Panc1 (cell line): ENCODE measurements around the gene CCDC182. TPM values are rescaled to one million over a fixed set of nuclear protein-coding genes. Genes with fewer than 3 reads are reported as not detected.

ENCODE experiments used
- ATAC-seq: fragments of 200-7000 bp; cut with Tn5 transposase; 2 replicates; pipeline ENCODE4 v1.9.1; 2020; ENCODE audit warnings: mild to moderate bottlenecking, moderate library complexity
- BruUV-seq: library from RNA; stranded (reverse); fragments of 400-500 nt; replicated peaks from 2 replicates; lab custom pipeline; 2021; lab: Mats Ljungman, UMichigan
- CTCF ChIA-PET: fragments of 300-600 bp; sonication (Branson Sonifier 250); formaldehyde crosslinking; loops from one replicate; lab custom pipeline; 2022; ENCODE audit warnings: antibody characterized with exemption; lab: Charles Lee
- POLR2A ChIA-PET: fragments of 300-600 bp; sonication (Branson Sonifier 250); formaldehyde crosslinking; loops from one replicate; lab custom pipeline; 2022; ENCODE audit warnings: antibody characterized with exemption; lab: Charles Lee
- DNase-seq: peaks from one replicate; pipeline ENCODE4 v3.0.0-alpha.2; 2010; ENCODE audit warnings: low read depth, low spot score
- H3K27ac ChIP-seq: 2 replicates; pipeline ENCODE4 v1.5.1; 2011; ENCODE audit warnings: mild to moderate bottlenecking, low read length, inconsistent platforms
- H3K27me3 ChIP-seq: fragments of 200-500 bp; sonication (Bioruptor generic); 2 replicates; pipeline ENCODE4 v1.6.0; 2014; ENCODE audit warnings: low read length, inconsistent platforms; ENCODE audit not compliant: control insufficient read depth, insufficient read depth
- H3K36me3 ChIP-seq: fragments of 200-500 bp; sonication (Bioruptor generic); 2 replicates; pipeline ENCODE4 v1.5.1; 2014; ENCODE audit warnings: inconsistent platforms, mild to moderate bottlenecking, low read length, moderate library complexity; ENCODE audit not compliant: control insufficient read depth, insufficient read depth
- H3K4me1 ChIP-seq: 2 replicates; pipeline ENCODE4 v1.5.1; 2011; ENCODE audit warnings: inconsistent platforms, mild to moderate bottlenecking, low read length, moderate library complexity; ENCODE audit not compliant: control insufficient read depth, insufficient read depth
- H3K4me3 ChIP-seq, 2 experiments: 2 replicates each; pipeline ENCODE4 v1.5.1; 2011 to 2012; ENCODE audit warnings: low read depth in 2 of 2, low read length in 2 of 2, mild to moderate bottlenecking in 2 of 2, inconsistent platforms in 1 of 2, moderate library complexity in 1 of 2
- H3K9me3 ChIP-seq: fragments of 200-500 bp; sonication (Bioruptor generic); 2 replicates; pipeline ENCODE4 v1.5.1; 2014; ENCODE audit warnings: low read depth, mild to moderate bottlenecking, inconsistent platforms, low read length, moderate library complexity; ENCODE audit not compliant: control insufficient read depth, insufficient read depth
- POLR2AphosphoS5 ChIP-seq: IDR thresholded peaks from 2 replicates; pipeline ENCODE4 v1.6.1; 2012; ENCODE audit warnings: mild to moderate bottlenecking, low read depth, low read length, moderate library complexity
- SIN3A ChIP-seq: IDR thresholded peaks from 2 replicates; pipeline ENCODE4 v1.6.1; 2012; ENCODE audit warnings: low read depth, mild to moderate bottlenecking, low read length, moderate library complexity, borderline replicate concordance; ENCODE audit not compliant: insufficient read depth
- TCF7L2 ChIP-seq: IDR thresholded peaks from 2 replicates; pipeline ENCODE4 v1.6.1; 2011; ENCODE audit warnings: mild to moderate bottlenecking, low read depth, low read length, inconsistent platforms
- in situ Hi-C: cut with HindIII; loops from 2 replicates; pipeline ENCODE4 v1.10.0; 2016; ENCODE audit warnings: low sequenced_read_pairs, low pct_unique_long_range_greater_than_20kb
- intact Hi-C: fragments of 100-400 bp; cut with micrococcal nuclease; formaldehyde crosslinking; loops from one replicate; pipeline ENCODE4 v1.10.0; 2022; ENCODE audit not compliant: unreplicated experiment
- total RNA-seq: library from RNA; stranded (reverse); gene quantifications from one replicate; pipeline ENCODE4 v1.2.1, GENCODE V29; 2021; ENCODE audit not compliant: unreplicated experiment
- TF ChIP-seq, protein P1 (sequence below), 2 experiments: IDR thresholded peaks; 2 replicates each; pipeline ENCODE4 v1.6.1; 2011 to 2012; ENCODE audit warnings: low read depth in 2 of 2, control low read depth in 1 of 2, low read length in 1 of 2, mild to moderate bottlenecking in 1 of 2, moderate library complexity in 1 of 2; ENCODE audit not compliant: insufficient read depth in 1 of 2
- TF ChIP-seq, protein P2 (sequence below): fragments of 450-650 bp; IDR thresholded peaks from 2 replicates; pipeline ENCODE4 v1.5.1; 2017; ENCODE audit warnings: mild to moderate bottlenecking

The CCDC182 gene
- total RNA-seq, 1 experiment from 2014 or later: not detected

DNA sequence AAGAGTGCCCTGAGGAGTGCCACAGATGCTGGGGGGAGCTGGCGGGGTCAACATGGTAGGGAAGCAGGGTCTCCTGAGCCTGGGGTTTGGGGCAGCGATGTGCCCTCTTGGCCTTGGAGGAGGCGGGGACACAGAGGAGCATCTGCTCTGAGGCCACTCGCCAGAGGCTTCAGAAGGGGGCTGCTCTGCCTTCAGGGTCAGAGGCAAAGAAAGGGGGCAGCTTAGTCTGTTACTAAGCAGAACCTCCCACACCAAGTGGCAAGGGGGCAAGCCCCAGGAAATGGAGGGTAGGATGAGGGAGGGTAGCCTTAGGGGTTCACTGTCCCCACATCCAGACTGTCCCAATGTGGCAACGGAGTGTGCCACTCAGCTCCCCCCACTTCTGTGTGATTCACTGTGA is 18.3 kb downstream of the CCDC182 start:
- BruUV-seq: no TSS peak
- no peak for TF ChIP-seq POLR2AphosphoS5
- TF ChIP-seq, protein P1, sequence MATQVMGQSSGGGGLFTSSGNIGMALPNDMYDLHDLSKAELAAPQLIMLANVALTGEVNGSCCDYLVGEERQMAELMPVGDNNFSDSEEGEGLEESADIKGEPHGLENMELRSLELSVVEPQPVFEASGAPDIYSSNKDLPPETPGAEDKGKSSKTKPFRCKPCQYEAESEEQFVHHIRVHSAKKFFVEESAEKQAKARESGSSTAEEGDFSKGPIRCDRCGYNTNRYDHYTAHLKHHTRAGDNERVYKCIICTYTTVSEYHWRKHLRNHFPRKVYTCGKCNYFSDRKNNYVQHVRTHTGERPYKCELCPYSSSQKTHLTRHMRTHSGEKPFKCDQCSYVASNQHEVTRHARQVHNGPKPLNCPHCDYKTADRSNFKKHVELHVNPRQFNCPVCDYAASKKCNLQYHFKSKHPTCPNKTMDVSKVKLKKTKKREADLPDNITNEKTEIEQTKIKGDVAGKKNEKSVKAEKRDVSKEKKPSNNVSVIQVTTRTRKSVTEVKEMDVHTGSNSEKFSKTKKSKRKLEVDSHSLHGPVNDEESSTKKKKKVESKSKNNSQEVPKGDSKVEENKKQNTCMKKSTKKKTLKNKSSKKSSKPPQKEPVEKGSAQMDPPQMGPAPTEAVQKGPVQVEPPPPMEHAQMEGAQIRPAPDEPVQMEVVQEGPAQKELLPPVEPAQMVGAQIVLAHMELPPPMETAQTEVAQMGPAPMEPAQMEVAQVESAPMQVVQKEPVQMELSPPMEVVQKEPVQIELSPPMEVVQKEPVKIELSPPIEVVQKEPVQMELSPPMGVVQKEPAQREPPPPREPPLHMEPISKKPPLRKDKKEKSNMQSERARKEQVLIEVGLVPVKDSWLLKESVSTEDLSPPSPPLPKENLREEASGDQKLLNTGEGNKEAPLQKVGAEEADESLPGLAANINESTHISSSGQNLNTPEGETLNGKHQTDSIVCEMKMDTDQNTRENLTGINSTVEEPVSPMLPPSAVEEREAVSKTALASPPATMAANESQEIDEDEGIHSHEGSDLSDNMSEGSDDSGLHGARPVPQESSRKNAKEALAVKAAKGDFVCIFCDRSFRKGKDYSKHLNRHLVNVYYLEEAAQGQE (IDR thresholded peaks at IDR 0.05; ENCODE audit: insufficient read depth in 1 of 2, low read depth in 2 of 2, low read length in 1 of 2): no peak
- TF ChIP-seq, protein P2, sequence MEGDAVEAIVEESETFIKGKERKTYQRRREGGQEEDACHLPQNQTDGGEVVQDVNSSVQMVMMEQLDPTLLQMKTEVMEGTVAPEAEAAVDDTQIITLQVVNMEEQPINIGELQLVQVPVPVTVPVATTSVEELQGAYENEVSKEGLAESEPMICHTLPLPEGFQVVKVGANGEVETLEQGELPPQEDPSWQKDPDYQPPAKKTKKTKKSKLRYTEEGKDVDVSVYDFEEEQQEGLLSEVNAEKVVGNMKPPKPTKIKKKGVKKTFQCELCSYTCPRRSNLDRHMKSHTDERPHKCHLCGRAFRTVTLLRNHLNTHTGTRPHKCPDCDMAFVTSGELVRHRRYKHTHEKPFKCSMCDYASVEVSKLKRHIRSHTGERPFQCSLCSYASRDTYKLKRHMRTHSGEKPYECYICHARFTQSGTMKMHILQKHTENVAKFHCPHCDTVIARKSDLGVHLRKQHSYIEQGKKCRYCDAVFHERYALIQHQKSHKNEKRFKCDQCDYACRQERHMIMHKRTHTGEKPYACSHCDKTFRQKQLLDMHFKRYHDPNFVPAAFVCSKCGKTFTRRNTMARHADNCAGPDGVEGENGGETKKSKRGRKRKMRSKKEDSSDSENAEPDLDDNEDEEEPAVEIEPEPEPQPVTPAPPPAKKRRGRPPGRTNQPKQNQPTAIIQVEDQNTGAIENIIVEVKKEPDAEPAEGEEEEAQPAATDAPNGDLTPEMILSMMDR: no peak
- no peak for TF ChIP-seq SIN3A
- no peak for TF ChIP-seq TCF7L2
- Histone ChIP-seq H3K4me3 (no peak overlapping the region), H3K9me3 (no peaks in the 10 kb centered on the region), H3K36me3 (no peaks in the 10 kb centered on the region), H3K27me3 (peaks cover 3% of the 10 kb centered on the region; the same call in 1 of the 2 replicates), H3K27ac (no peak overlapping the region), H3K4me1 (no peaks in the 10 kb centered on the region)
- no peak for ATAC-seq
- ChIA-PET POLR2A (no interaction called here), CTCF (no interaction called here)
- in situ Hi-C loops (no loop called here), intact Hi-C loops (no loop called here)
- DNase-seq: no peak

DNA sequence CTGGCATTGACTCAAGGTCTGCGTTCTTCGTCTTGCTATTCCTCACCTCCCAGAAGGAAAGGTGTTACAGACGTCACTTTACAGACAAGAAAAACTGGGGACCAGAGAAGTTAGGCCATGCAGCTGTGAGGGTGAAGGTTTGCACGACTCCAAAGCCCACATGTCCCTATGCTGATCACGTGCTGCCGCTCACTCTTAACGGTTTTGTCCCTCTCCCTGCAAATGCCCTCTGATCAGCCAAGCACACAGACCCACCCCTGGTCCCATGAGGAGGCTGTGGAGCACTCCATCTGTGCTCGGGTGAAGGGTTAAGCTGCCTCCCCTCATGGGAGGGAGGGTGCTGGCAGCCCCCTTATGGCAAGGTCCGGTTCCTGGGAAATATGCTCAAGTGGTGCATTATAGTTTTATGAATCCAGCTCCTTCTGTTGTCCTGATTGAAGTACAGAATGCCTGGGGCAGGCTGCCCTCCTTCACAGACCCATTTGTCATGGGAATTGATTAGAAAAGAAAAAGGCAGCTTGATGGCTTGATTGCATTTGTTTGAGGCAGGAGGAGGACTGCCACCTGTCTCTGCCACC is 18.8 kb downstream of the CCDC182 start:
- Histone ChIP-seq H3K4me1 (no peaks in the 10 kb centered on the region), H3K27ac (no peak overlapping the region), H3K27me3 (no peaks in the 10 kb centered on the region), H3K4me3 (no peak overlapping the region), H3K36me3 (no peaks in the 10 kb centered on the region), H3K9me3 (no peaks in the 10 kb centered on the region)
- ATAC-seq (no peak), DNase-seq (no peak)
- in situ Hi-C loops (no loop called here), intact Hi-C loops (no loop called here)
- no TSS peak for BruUV-seq
- ChIA-PET CTCF (no interaction called here), POLR2A (no interaction called here)
- TF ChIP-seq, protein P2: no peak
- TF ChIP-seq, protein P1 (IDR thresholded peaks at IDR 0.05; ENCODE audit: insufficient read depth in 1 of 2, low read depth in 2 of 2, low read length in 1 of 2): no peak
- TF ChIP-seq TCF7L2: no peak
